Measurements from ENCODE around the gene URB2.
"Not testable (repeated sequence)": the region's sequence is repeated elsewhere in the genome, so short reads cannot be mapped to it uniquely, and the experiment has no call there.

URB2 gene

GRCh38 chr1:229617351-229618100, 8.5 kb upstream of the URB2 start:
- no peak overlapping the region for H3K27ac ChIP-seq
- no peak for TF ChIP-seq CTCF (conservative IDR thresholded peaks at IDR 0.05)

- no peak for TF ChIP-seq CTCF (conservative IDR thresholded peaks at IDR 0.05)
- no peak overlapping the region for H3K27ac ChIP-seq
Measured at GRCh38 chr1:229619002-229619401, 7.0 kb upstream of the URB2 start.

GRCh38 chr1:229619614-229620013, 6.4 kb upstream of the URB2 start:
- H3K27ac ChIP-seq: no peak overlapping the region
- no peak for TF ChIP-seq CTCF (conservative IDR thresholded peaks at IDR 0.05)

GRCh38 chr1:229620876-229621275, 5.2 kb upstream of the URB2 start:
- TF ChIP-seq CTCF (conservative IDR thresholded peaks at IDR 0.05): no peak
- H3K27ac ChIP-seq: no peak overlapping the region

GRCh38 chr1:229621663-229622062, 4.4 kb upstream of the URB2 start:
- no peak overlapping the region for H3K27ac ChIP-seq
- TF ChIP-seq CTCF (conservative IDR thresholded peaks at IDR 0.05): no peak

- H3K27ac ChIP-seq: not testable (repeated sequence)
Measured at GRCh38 chr1:229622641-229623120, 3.4 kb upstream of the URB2 start.

GRCh38 chr1:229623225-229623624, 2.8 kb upstream of the URB2 start:
- no peak overlapping the region for H3K27ac ChIP-seq
- no peak for TF ChIP-seq CTCF (conservative IDR thresholded peaks at IDR 0.05)

- no peak for TF ChIP-seq CTCF (conservative IDR thresholded peaks at IDR 0.05)
- H3K27ac ChIP-seq: peak overlapping the region; percentile 81
Measured at GRCh38 chr1:229623838-229624237, 2.2 kb upstream of the URB2 start.
